Suprapubic skin (tissue), 4 donors: ENCODE data around the gene MLKL. TPM values are rescaled to one million over a fixed set of nuclear protein-coding genes. Genes with fewer than 3 reads are reported as not detected.

Experiments
- DNase-seq, 2 donors: peaks; one replicate each; pipeline ENCODE4 v3.0.0-alpha.2; 2019; ENCODE audit warnings: low spot score in 2 of 2
- H3K27ac ChIP-seq: fragments of 200-600 bp; sonication (generic); one replicate; pipeline ENCODE4 v1.5.1; 2019
- H3K27me3 ChIP-seq: fragments of 200-600 bp; sonication (generic); one replicate; pipeline ENCODE4 v1.5.1; 2019
- H3K36me3 ChIP-seq: fragments of 200-600 bp; sonication (generic); one replicate; pipeline ENCODE4 v1.5.1; 2019
- H3K4me1 ChIP-seq: fragments of 200-600 bp; sonication (generic); one replicate; pipeline ENCODE4 v1.5.1; 2019
- H3K4me3 ChIP-seq: fragments of 200-600 bp; sonication (generic); one replicate; pipeline ENCODE4 v1.5.1; 2019; ENCODE audit warnings: mild to moderate bottlenecking
- H3K9me3 ChIP-seq: fragments of 200-600 bp; sonication (generic); one replicate; pipeline ENCODE4 v1.5.1; 2019
- EP300 ChIP-seq: sonication (generic); formaldehyde crosslinking; IDR thresholded peaks from one replicate; pipeline ENCODE4 v1.6.1; 2017; ENCODE audit warnings: antibody characterized with exemption
- POLR2A ChIP-seq, 2 donors: fragments of 450-650 bp; IDR thresholded peaks; one replicate each; pipeline ENCODE4 v1.6.1; 2017; ENCODE audit warnings: antibody characterized with exemption in 2 of 2, mild to moderate bottlenecking in 2 of 2, moderate library complexity in 2 of 2
- POLR2AphosphoS5 ChIP-seq, 3 donors: sonication (generic); formaldehyde crosslinking; IDR thresholded peaks; one replicate each; pipeline ENCODE4 v1.6.1; 2017; ENCODE audit warnings: antibody characterized with exemption in 3 of 3
- WGBS: methylation state at CpG from one replicate; pipeline ENCODE4 v1.1.5; 2018; 5-methylcytosine and 5-hydroxymethylcytosine counted together
- total RNA-seq, 4 donors: library from RNA; depleted of rRNA; stranded (reverse); fragments of >200 nt; gene quantifications; one replicate each; pipeline ENCODE4 v1.1.0, GENCODE V29; 2016
- TF ChIP-seq, protein P1 (sequence below), 2 donors: fragments of 200-600 bp in 1 of 2; fragments of 450-650 bp in 1 of 2; sonication (generic) in 1 of 2; IDR thresholded peaks; one replicate each; pipeline ENCODE4 v1.5.1; 2016 to 2019; ENCODE audit warnings: antibody characterized with exemption in 2 of 2, mild to moderate bottlenecking in 1 of 2, moderate library complexity in 1 of 2

The MLKL gene
- total RNA-seq, 4 donors from 2014 or later: 3.1 to 12.0 (median 7.0) TPM

DNA sequence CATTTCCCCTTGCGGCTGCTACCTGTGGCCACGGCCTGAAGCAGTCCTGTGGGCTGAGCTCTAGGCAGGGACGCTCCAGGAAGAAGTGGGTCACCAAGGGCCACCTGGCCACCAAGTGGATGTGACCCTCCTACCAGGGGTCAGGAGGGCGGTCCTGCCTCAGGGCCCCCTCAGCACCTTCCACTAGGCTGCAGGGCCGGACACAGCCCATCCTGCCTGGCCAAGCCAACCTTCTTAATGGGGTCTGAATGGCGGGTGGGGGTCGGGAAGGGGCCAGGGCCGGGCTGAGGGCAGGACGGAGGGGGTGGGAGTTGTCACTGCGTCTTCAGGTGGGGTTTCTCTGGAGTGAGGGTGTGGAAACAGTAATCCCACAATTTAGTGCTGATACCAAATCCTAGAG is 13.2 kb upstream of the MLKL start:
- 85% methylated on average over 6 of the region's 10 CpGs for WGBS

DNA sequence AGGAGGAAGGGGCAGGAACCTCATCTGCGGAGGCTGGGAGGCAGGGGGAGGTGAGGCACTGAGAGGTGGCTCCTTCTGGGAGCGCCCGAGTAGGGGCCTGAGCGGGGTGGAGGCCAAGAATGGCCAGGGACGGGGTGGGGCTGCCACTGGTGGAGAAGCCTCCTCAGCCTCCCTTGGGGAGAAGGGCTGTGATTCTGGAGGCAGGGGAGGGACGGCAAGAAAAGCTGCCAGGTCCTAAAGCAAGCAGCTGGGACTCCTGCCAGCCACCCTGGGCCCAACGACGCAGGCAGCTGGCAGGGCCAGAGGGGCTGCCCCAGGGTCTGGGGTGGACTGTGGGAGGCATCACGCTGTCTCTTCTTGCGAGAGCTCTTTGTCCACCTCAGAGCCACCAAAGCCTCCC is 12.7 kb upstream of the MLKL start:
- H3K27ac ChIP-seq: no peak overlapping the region
- H3K36me3 ChIP-seq: no peaks in the 10 kb centered on the region
- no peaks in the 10 kb centered on the region for H3K9me3 ChIP-seq
- no peaks in the 10 kb centered on the region for H3K4me1 ChIP-seq
- WGBS: 55% methylated on average over 9 of the region's 10 CpGs
- H3K27me3 ChIP-seq: no peaks in the 10 kb centered on the region
- no peak for TF ChIP-seq EP300
- no peak for TF ChIP-seq POLR2A (IDR thresholded peaks at IDR 0.05)
- TF ChIP-seq, protein P1, sequence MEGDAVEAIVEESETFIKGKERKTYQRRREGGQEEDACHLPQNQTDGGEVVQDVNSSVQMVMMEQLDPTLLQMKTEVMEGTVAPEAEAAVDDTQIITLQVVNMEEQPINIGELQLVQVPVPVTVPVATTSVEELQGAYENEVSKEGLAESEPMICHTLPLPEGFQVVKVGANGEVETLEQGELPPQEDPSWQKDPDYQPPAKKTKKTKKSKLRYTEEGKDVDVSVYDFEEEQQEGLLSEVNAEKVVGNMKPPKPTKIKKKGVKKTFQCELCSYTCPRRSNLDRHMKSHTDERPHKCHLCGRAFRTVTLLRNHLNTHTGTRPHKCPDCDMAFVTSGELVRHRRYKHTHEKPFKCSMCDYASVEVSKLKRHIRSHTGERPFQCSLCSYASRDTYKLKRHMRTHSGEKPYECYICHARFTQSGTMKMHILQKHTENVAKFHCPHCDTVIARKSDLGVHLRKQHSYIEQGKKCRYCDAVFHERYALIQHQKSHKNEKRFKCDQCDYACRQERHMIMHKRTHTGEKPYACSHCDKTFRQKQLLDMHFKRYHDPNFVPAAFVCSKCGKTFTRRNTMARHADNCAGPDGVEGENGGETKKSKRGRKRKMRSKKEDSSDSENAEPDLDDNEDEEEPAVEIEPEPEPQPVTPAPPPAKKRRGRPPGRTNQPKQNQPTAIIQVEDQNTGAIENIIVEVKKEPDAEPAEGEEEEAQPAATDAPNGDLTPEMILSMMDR (IDR thresholded peaks at IDR 0.05): no peak
- no peak for TF ChIP-seq POLR2AphosphoS5 (IDR thresholded peaks at IDR 0.05)
- H3K4me3 ChIP-seq: no peak overlapping the region
- DNase-seq: no peak

More for the DNA sequence above, 13.2 kb upstream of the MLKL start:
- Histone ChIP-seq H3K4me3 (no peak overlapping the region), H3K9me3 (no peaks in the 10 kb centered on the region), H3K36me3 (no peaks in the 10 kb centered on the region), H3K27ac (no peak overlapping the region), H3K4me1 (no peaks in the 10 kb centered on the region), H3K27me3 (no peaks in the 10 kb centered on the region)
- TF ChIP-seq EP300 (no peak), POLR2A (IDR thresholded peaks at IDR 0.05) (no peak), POLR2AphosphoS5 (IDR thresholded peaks at IDR 0.05) (no peak)
- TF ChIP-seq, protein P1 (IDR thresholded peaks at IDR 0.05): no peak
- DNase-seq: no peak

DNA sequence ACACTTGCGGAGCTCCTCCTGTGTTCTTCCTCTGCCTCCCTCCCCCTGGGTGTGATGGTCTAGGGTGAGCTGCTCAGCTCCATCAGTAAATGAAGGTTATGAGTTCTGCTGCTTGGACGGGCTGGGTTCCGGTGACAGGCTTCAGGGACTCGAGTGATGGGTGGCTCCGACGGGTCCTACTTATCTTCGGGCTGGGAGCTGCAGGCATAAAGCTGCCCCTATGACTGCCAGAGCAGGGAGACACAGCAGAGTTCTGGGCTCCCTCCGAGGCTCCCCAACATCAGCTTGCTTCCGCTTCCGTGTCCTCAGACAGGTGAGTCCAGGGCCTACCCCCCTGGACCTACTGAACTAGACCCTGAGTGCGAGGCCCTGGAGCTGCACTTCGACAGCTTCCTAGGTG is 11.3 kb upstream of the MLKL start:
- 91% methylated on average over 11 of the region's 12 CpGs for WGBS
- Histone ChIP-seq H3K9me3 (no peaks in the 10 kb centered on the region), H3K4me1 (no peaks in the 10 kb centered on the region), H3K4me3 (no peak overlapping the region), H3K27me3 (no peaks in the 10 kb centered on the region), H3K27ac (no peak overlapping the region), H3K36me3 (no peaks in the 10 kb centered on the region)
- TF ChIP-seq EP300 (no peak), POLR2AphosphoS5 (IDR thresholded peaks at IDR 0.05) (no peak), POLR2A (IDR thresholded peaks at IDR 0.05) (no peak)
- TF ChIP-seq, protein P1 (IDR thresholded peaks at IDR 0.05): no peak
- DNase-seq: no peak

DNA sequence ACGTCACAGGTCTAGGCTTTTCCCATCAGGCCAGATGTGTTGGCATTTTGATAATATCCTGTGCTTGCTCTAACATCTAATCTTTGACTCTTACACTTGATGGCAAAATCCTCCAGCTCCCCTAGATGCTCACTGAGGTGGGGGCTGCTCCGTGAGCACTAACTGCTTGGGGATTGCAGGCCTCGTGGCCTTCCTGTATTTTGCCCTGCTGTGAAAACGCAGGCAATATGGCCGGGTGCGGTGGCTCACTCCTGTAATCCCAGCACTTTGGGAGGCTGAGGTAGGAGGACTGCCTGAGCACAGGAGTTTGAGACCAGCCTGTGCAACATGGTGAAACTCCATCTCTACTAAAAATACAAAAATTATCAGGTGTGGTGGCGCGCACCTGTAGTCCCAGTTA is 9.7 kb upstream of the MLKL start:
- Histone ChIP-seq H3K27me3 (no peaks in the 10 kb centered on the region), H3K36me3 (no peaks in the 10 kb centered on the region), H3K27ac (no peak overlapping the region), H3K9me3 (no peaks in the 10 kb centered on the region), H3K4me3 (no peak overlapping the region), H3K4me1 (no peaks in the 10 kb centered on the region)
- TF ChIP-seq EP300: no peak
- TF ChIP-seq POLR2AphosphoS5 (IDR thresholded peaks at IDR 0.05): no peak
- TF ChIP-seq, protein P1 (IDR thresholded peaks at IDR 0.05): no peak
- no peak for TF ChIP-seq POLR2A (IDR thresholded peaks at IDR 0.05)
- WGBS: 98% methylated on average over 8 of the region's 8 CpGs
- no peak for DNase-seq

DNA sequence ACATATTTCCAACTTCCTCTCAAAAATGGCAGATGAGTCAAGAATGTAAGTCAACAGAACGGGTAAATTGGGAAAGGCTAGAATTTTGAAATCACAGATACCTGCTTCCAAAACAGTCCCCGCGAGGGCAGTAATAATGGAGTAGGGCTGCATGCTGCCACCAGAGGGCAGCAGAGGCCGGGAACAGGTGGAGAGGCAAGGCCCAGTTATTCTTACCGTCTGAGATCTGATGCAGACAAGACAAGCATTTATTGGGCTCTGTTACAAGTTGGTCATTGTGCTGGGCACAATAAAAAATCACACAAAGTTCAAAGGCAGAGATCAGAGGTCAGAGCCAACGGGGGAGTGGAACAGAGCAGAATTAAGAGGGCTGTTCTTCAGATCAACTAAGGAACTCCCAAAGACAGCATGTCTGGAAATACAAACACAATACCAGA is 8.8 kb upstream of the MLKL start:
- no peaks in the 10 kb centered on the region for H3K36me3 ChIP-seq
- no peak overlapping the region for H3K4me3 ChIP-seq
- DNase-seq: peak in 1 of 2 donors; percentile 82
- TF ChIP-seq POLR2AphosphoS5 (IDR thresholded peaks at IDR 0.05) (no peak), POLR2A (IDR thresholded peaks at IDR 0.05) (no peak)
- TF ChIP-seq, protein P1 (IDR thresholded peaks at IDR 0.05): peak; percentile 89 to 94
- H3K9me3 ChIP-seq: no peaks in the 10 kb centered on the region
- no peaks in the 10 kb centered on the region for H3K27me3 ChIP-seq
- H3K4me1 ChIP-seq: no peaks in the 10 kb centered on the region
- WGBS: 2% methylated on average over 6 of the region's 6 CpGs
- H3K27ac ChIP-seq: no peak overlapping the region
